Measurements from ENCODE around the gene MAP7. TPM values are rescaled to one million over a fixed set of nuclear protein-coding genes. Genes with fewer than 3 reads are reported as not detected.

MAP7 gene
- total RNA-seq, 2 donors from 2014 or later: 5.1 to 6.9 TPM

- H3K36me3 ChIP-seq: no peaks in the 10 kb centered on the region
- H3K27ac ChIP-seq: no peak overlapping the region
- DNase-seq (ENCODE audit: low spot score) (no peak), ATAC-seq (ENCODE audit: insufficient number of reproducible peaks, low FRiP score, low read depth) (no peak)
- H3K9me3 ChIP-seq: no peaks in the 10 kb centered on the region
- H3K4me3 ChIP-seq: no peak overlapping the region
- no peak for TF ChIP-seq CTCF (IDR thresholded peaks at IDR 0.05)
- H3K27me3 ChIP-seq (replicated peaks; ENCODE audit: insufficient read depth): no peaks in the 10 kb centered on the region
- H3K4me1 ChIP-seq (ENCODE audit: control insufficient read depth in 1 of 2, low read depth in 2 of 2): no peaks in the 10 kb centered on the region
Observed at GRCh38 chr6:136337606-136338005, 212.6 kb downstream of the MAP7 start.

- DNase-seq (ENCODE audit: low spot score) (no peak), ATAC-seq (ENCODE audit: insufficient number of reproducible peaks, low FRiP score, low read depth) (no peak)
- no peaks in the 10 kb centered on the region for H3K9me3 ChIP-seq
- H3K36me3 ChIP-seq: no peaks in the 10 kb centered on the region
- no peak overlapping the region for H3K4me3 ChIP-seq
- H3K27ac ChIP-seq: no peak overlapping the region
- H3K4me1 ChIP-seq (ENCODE audit: control insufficient read depth in 1 of 2, low read depth in 2 of 2): no peaks in the 10 kb centered on the region
- TF ChIP-seq CTCF (IDR thresholded peaks at IDR 0.05): no peak
- H3K27me3 ChIP-seq (replicated peaks; ENCODE audit: insufficient read depth): no peaks in the 10 kb centered on the region
Observed at GRCh38 chr6:136337121-136337520, 213.1 kb downstream of the MAP7 start.

GRCh38 chr6:136335736-136336363 is 214.4 kb downstream of the MAP7 start:
- H3K9me3 ChIP-seq: no peaks in the 10 kb centered on the region
- H3K36me3 ChIP-seq: no peaks in the 10 kb centered on the region
- ATAC-seq (ENCODE audit: insufficient number of reproducible peaks, low FRiP score, low read depth): no peak
- no peaks in the 10 kb centered on the region for H3K27me3 ChIP-seq (replicated peaks; ENCODE audit: insufficient read depth)
- H3K27ac ChIP-seq: no peak overlapping the region
- no peak for TF ChIP-seq CTCF (IDR thresholded peaks at IDR 0.05)
- H3K4me1 ChIP-seq (ENCODE audit: control insufficient read depth in 1 of 2, low read depth in 2 of 2): no peaks in the 10 kb centered on the region
- H3K4me3 ChIP-seq: no peak overlapping the region
- no peak for DNase-seq (ENCODE audit: low spot score)

- H3K4me3 ChIP-seq: no peak overlapping the region
- no peaks in the 10 kb centered on the region for H3K4me1 ChIP-seq (ENCODE audit: control insufficient read depth in 1 of 2, low read depth in 2 of 2)
- ATAC-seq (ENCODE audit: insufficient number of reproducible peaks, low FRiP score, low read depth): no peak
Observed at GRCh38 chr6:136334853-136335252, 215.4 kb downstream of the MAP7 start.

GRCh38 chr6:136334465-136334846 is 215.8 kb downstream of the MAP7 start:
- no peak for TF ChIP-seq CTCF (IDR thresholded peaks at IDR 0.05)
- H3K4me3 ChIP-seq: no peak overlapping the region
- H3K27ac ChIP-seq: no peak overlapping the region
- DNase-seq (ENCODE audit: low spot score): no peak
- H3K36me3 ChIP-seq: no peaks in the 10 kb centered on the region
- no peaks in the 10 kb centered on the region for H3K9me3 ChIP-seq
- H3K27me3 ChIP-seq (replicated peaks; ENCODE audit: insufficient read depth): no peaks in the 10 kb centered on the region
- ATAC-seq (ENCODE audit: insufficient number of reproducible peaks, low FRiP score, low read depth): no peak
- H3K4me1 ChIP-seq (ENCODE audit: control insufficient read depth in 1 of 2, low read depth in 2 of 2): no peaks in the 10 kb centered on the region

More at GRCh38 chr6:136334853-136335252, 215.4 kb downstream of the MAP7 start:
- no peaks in the 10 kb centered on the region for H3K9me3 ChIP-seq
- no peak for DNase-seq (ENCODE audit: low spot score)
- no peak for TF ChIP-seq CTCF (IDR thresholded peaks at IDR 0.05)
- no peaks in the 10 kb centered on the region for H3K36me3 ChIP-seq
- no peak overlapping the region for H3K27ac ChIP-seq
- no peaks in the 10 kb centered on the region for H3K27me3 ChIP-seq (replicated peaks; ENCODE audit: insufficient read depth)

All from thoracic aorta (tissue), 2 donors.